Liver (tissue), 9 donors: ENCODE data around the gene PPARD. TPM values are rescaled to one million over a fixed set of nuclear protein-coding genes. Genes with fewer than 3 reads are reported as not detected.

Source experiments
- DNase-seq: peaks from one replicate; pipeline ENCODE4 v3.0.0-alpha.2; 2017; ENCODE audit warnings: low spot score
- H3K27ac ChIP-seq, 2 donors: one replicate each; pipeline ENCODE4 v1.7.0; 2013; ENCODE audit warnings: inconsistent platforms in 2 of 2, low read length in 2 of 2, control low read depth in 1 of 2, low read depth in 1 of 2, mild to moderate bottlenecking in 1 of 2
- H3K27me3 ChIP-seq, 4 donors: one replicate each; pipeline versions ENCODE4 v1.6.1 to v1.7.0; 2013; ENCODE audit warnings: low read length in 3 of 4, inconsistent platforms in 1 of 4, mild to moderate bottlenecking in 1 of 4, moderate library complexity in 1 of 4; ENCODE audit not compliant: control insufficient read depth in 4 of 4, insufficient read depth in 4 of 4
- H3K36me3 ChIP-seq, 4 donors: one replicate each; pipeline versions ENCODE4 v1.6.1 to v1.7.0; 2013; ENCODE audit warnings: low read length in 3 of 4, mild to moderate bottlenecking in 3 of 4, low read depth in 1 of 4, moderate library complexity in 1 of 4; ENCODE audit not compliant: control insufficient read depth in 4 of 4, insufficient read depth in 3 of 4
- H3K4me1 ChIP-seq, 4 donors: one replicate each; pipeline versions ENCODE4 v1.6.1 to v1.7.0; 2013; ENCODE audit warnings: low read length in 3 of 4, mild to moderate bottlenecking in 3 of 4, moderate library complexity in 1 of 4; ENCODE audit not compliant: control insufficient read depth in 4 of 4, insufficient read depth in 4 of 4
- H3K4me3 ChIP-seq, 3 donors: one replicate each; pipeline versions ENCODE4 v1.6.1 to v1.7.0; 2013; ENCODE audit warnings: low read length in 3 of 3, control low read depth in 1 of 3, low read depth in 1 of 3, mild to moderate bottlenecking in 1 of 3
- H3K9ac ChIP-seq, 2 donors: one replicate each; pipeline ENCODE4 v1.7.0; 2013; ENCODE audit warnings: low read length in 2 of 2, mild to moderate bottlenecking in 2 of 2, moderate library complexity in 2 of 2, control low read depth in 1 of 2, low read depth in 1 of 2
- H3K9me3 ChIP-seq, 4 donors: one replicate each; pipeline versions ENCODE4 v1.6.1 to v1.7.0; 2013; ENCODE audit warnings: low read length in 3 of 4; ENCODE audit not compliant: control insufficient read depth in 4 of 4
- EGR1 ChIP-seq, 2 donors: IDR thresholded peaks; 2 replicates each; pipeline ENCODE4 v1.6.1; 2016 to 2018; ENCODE audit warnings: antibody characterized with exemption in 2 of 2, low read depth in 2 of 2
- FOXA1 ChIP-seq: IDR thresholded peaks from 2 replicates; pipeline ENCODE4 v1.6.1; 2016; ENCODE audit warnings: antibody characterized with exemption
- FOXA2 ChIP-seq: IDR thresholded peaks from 2 replicates; pipeline ENCODE4 v1.6.1; 2016; ENCODE audit warnings: antibody characterized with exemption
- GABPA ChIP-seq, 2 donors: IDR thresholded peaks in 1 of 2; conservative IDR thresholded peaks in 1 of 2; 2 replicates each; pipeline ENCODE4 v1.6.1; 2016; ENCODE audit warnings: antibody characterized with exemption in 2 of 2, mild to moderate bottlenecking in 1 of 2, moderate library complexity in 1 of 2
- HNF4A ChIP-seq, 2 donors: conservative IDR thresholded peaks; 2 replicates each; pipeline ENCODE4 v1.6.1; 2016; ENCODE audit warnings: antibody characterized with exemption in 2 of 2, mild to moderate bottlenecking in 2 of 2
- HNF4G ChIP-seq: IDR thresholded peaks from 2 replicates; pipeline ENCODE4 v1.6.1; 2016; ENCODE audit warnings: antibody characterized with exemption
- JUND ChIP-seq, 2 donors: IDR thresholded peaks; 2 replicates each; pipeline ENCODE4 v1.6.1; 2016; ENCODE audit warnings: antibody characterized with exemption in 2 of 2
- NR2F2 ChIP-seq: IDR thresholded peaks from 2 replicates; pipeline ENCODE4 v1.6.1; 2016; ENCODE audit warnings: antibody characterized with exemption
- RAD21 ChIP-seq, 2 donors: IDR thresholded peaks; 2 replicates each; pipeline ENCODE4 v1.6.1; 2016; ENCODE audit warnings: antibody characterized with exemption in 2 of 2, mild to moderate bottlenecking in 2 of 2
- RXRA ChIP-seq, 2 donors: IDR thresholded peaks; 2 replicates each; pipeline ENCODE4 v1.6.1; 2017 to 2018; ENCODE audit warnings: antibody characterized with exemption in 2 of 2, mild to moderate bottlenecking in 1 of 2
- SP1 ChIP-seq: IDR thresholded peaks from 2 replicates; pipeline ENCODE4 v1.6.1; 2018; ENCODE audit warnings: antibody characterized with exemption, mild to moderate bottlenecking
- WGBS: extraction: QIAGEN DNeasy Blood & Tissue Kit; methylation state at CpG from one replicate; pipeline ENCODE4 v1.1.7; 2013; 5-methylcytosine and 5-hydroxymethylcytosine counted together
- polyA plus RNA-seq, 2 donors: library from polyadenylated mRNA; stranded (reverse) in 1 of 2; unstranded in 1 of 2; fragments of 200-250 nt in 1 of 2; fragments of >200 nt in 1 of 2; fragmentation: Nextera tagmentation in 1 of 2; extraction: Ambion mirVana in 1 of 2; gene quantifications; one replicate each; pipeline versions ENCODE4 v1.2.1 to v1.2.3, GENCODE V29; 2013 to 2015
- total RNA-seq, 2 donors: library from RNA; depleted of rRNA; stranded (reverse); fragments of >200 nt; gene quantifications; one replicate each; pipeline ENCODE4 v1.2.3, GENCODE V29; 2014
- TF ChIP-seq, protein P1 (sequence below): IDR thresholded peaks from 2 replicates; pipeline ENCODE4 v1.6.1; 2016; ENCODE audit warnings: antibody characterized with exemption
- TF ChIP-seq, protein P2 (sequence below): IDR thresholded peaks from 2 replicates; pipeline ENCODE4 v1.6.1; 2016; ENCODE audit warnings: antibody characterized with exemption, mild to moderate bottlenecking
- TF ChIP-seq, protein P3 (sequence below): IDR thresholded peaks from 2 replicates; pipeline ENCODE4 v1.6.1; 2016; ENCODE audit warnings: antibody characterized with exemption
- TF ChIP-seq, protein P4 (sequence below): IDR thresholded peaks from 2 replicates; pipeline ENCODE4 v1.6.1; 2016; ENCODE audit warnings: antibody characterized with exemption
- TF ChIP-seq, protein P5 (sequence below): fragments of 150-350 bp; IDR thresholded peaks from 2 replicates; pipeline ENCODE4 v1.5.1; 2017; ENCODE audit warnings: improper control_type of control experiment, low read depth, low read length; ENCODE audit not compliant: missing input control
- donor health status: healthy.
- donor health status: healthy.
- donor health status: healthy.
- donor health status: healthy.
- donor health status: healthy.

The PPARD gene
- total and polyA plus RNA-seq, 4 donors, result 2.1 to 7.8 (median 5.1) TPM

DNA sequence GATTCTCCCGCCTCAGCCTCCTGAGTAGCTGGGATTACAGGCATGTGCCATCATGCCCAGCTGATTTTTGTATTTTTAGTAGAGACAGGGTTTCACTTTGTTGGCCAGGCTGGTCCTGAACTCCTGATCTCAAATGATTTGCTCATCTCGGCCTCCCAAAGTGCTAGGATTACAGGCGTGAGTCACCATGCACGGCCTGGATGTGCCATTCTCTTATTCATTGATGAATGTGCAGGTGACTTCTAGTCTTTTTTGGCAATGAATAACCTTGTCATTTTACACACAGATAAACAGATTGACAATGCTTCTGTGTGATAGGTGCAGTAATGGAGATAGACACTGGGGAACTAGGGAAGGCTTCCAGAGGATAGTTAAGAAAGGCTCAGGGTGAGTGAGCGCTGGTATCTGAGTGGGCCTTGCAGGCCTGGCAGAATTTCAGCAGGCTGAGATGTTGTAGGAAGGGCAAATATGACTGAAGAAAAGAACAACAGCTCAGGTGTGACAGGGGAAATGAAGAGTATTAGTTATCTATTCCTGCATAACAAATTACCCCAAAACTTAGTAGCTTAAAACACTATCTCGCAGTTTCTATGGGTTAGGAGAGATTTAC, 23.3 kb downstream of the PPARD start:
- Histone ChIP-seq H3K9me3 (no peaks in the 10 kb centered on the region), H3K27me3 (no peaks in the 10 kb centered on the region), H3K4me3 (no peak overlapping the region), H3K27ac (no peak overlapping the region), H3K9ac (no peak overlapping the region), H3K36me3 (no peaks in the 10 kb centered on the region), H3K4me1 (peaks cover 10 to 14% (median 13%) of the 10 kb centered on the region in 4 donors)
- no peak for TF ChIP-seq SP1
- TF ChIP-seq, protein P1, sequence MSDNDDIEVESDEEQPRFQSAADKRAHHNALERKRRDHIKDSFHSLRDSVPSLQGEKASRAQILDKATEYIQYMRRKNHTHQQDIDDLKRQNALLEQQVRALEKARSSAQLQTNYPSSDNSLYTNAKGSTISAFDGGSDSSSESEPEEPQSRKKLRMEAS, result no peak
- TF ChIP-seq, protein P2, sequence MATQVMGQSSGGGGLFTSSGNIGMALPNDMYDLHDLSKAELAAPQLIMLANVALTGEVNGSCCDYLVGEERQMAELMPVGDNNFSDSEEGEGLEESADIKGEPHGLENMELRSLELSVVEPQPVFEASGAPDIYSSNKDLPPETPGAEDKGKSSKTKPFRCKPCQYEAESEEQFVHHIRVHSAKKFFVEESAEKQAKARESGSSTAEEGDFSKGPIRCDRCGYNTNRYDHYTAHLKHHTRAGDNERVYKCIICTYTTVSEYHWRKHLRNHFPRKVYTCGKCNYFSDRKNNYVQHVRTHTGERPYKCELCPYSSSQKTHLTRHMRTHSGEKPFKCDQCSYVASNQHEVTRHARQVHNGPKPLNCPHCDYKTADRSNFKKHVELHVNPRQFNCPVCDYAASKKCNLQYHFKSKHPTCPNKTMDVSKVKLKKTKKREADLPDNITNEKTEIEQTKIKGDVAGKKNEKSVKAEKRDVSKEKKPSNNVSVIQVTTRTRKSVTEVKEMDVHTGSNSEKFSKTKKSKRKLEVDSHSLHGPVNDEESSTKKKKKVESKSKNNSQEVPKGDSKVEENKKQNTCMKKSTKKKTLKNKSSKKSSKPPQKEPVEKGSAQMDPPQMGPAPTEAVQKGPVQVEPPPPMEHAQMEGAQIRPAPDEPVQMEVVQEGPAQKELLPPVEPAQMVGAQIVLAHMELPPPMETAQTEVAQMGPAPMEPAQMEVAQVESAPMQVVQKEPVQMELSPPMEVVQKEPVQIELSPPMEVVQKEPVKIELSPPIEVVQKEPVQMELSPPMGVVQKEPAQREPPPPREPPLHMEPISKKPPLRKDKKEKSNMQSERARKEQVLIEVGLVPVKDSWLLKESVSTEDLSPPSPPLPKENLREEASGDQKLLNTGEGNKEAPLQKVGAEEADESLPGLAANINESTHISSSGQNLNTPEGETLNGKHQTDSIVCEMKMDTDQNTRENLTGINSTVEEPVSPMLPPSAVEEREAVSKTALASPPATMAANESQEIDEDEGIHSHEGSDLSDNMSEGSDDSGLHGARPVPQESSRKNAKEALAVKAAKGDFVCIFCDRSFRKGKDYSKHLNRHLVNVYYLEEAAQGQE, result no peak
- WGBS, result 96% methylated on average over 6 of the region's 6 CpGs
- no peak for DNase-seq

DNA sequence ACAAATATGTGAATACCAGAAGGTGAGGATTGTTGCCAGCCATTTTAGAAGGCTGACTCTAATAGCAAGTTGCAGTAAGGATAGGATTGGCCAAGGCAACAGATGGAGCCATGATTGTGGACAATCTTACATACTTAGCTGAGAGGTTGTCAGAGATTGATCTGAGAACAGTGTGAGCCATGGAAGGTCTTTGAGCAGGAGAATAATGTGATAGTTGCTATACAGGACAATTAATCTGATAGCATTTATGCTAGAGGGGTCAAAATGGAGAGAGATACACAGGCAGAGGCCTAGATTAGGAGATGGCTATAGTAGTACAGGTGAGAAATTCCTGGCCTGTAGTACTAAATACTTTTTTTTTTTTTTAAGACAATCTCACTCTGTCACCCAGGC, 23.8 kb downstream of the PPARD start:
- no peak overlapping the region for H3K4me3 ChIP-seq
- no peak overlapping the region for H3K27ac ChIP-seq
- H3K4me1 ChIP-seq, result peaks cover 13 to 14% (median 14%) of the 10 kb centered on the region in 4 donors
- no peaks in the 10 kb centered on the region for H3K27me3 ChIP-seq
- no peak for DNase-seq
- no peak overlapping the region for H3K9ac ChIP-seq
- no peaks in the 10 kb centered on the region for H3K9me3 ChIP-seq
- TF ChIP-seq FOXA2 (no peak), JUND (IDR thresholded peaks at IDR 0.05) (no peak), NR2F2 (no peak), SP1 (no peak), FOXA1 (no peak), HNF4A (conservative IDR thresholded peaks at IDR 0.05) (no peak), EGR1 (IDR thresholded peaks at IDR 0.05; ENCODE audit: low read depth in 2 of 2) (no peak), GABPA (IDR thresholded peaks at IDR 0.05 in 1 of 2, conservative IDR thresholded peaks at IDR 0.05 in 1 of 2) (no peak), RXRA (IDR thresholded peaks at IDR 0.05) (no peak), HNF4G (no peak), RAD21 (IDR thresholded peaks at IDR 0.05) (no peak)
- TF ChIP-seq, protein P2, result no peak
- TF ChIP-seq, protein P1, result no peak
- TF ChIP-seq, protein P3, sequence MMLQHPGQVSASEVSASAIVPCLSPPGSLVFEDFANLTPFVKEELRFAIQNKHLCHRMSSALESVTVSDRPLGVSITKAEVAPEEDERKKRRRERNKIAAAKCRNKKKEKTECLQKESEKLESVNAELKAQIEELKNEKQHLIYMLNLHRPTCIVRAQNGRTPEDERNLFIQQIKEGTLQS, result no peak
- TF ChIP-seq, protein P4, sequence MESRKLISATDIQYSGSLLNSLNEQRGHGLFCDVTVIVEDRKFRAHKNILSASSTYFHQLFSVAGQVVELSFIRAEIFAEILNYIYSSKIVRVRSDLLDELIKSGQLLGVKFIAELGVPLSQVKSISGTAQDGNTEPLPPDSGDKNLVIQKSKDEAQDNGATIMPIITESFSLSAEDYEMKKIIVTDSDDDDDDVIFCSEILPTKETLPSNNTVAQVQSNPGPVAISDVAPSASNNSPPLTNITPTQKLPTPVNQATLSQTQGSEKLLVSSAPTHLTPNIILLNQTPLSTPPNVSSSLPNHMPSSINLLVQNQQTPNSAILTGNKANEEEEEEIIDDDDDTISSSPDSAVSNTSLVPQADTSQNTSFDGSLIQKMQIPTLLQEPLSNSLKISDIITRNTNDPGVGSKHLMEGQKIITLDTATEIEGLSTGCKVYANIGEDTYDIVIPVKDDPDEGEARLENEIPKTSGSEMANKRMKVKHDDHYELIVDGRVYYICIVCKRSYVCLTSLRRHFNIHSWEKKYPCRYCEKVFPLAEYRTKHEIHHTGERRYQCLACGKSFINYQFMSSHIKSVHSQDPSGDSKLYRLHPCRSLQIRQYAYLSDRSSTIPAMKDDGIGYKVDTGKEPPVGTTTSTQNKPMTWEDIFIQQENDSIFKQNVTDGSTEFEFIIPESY, result no peak
- TF ChIP-seq, protein P5, sequence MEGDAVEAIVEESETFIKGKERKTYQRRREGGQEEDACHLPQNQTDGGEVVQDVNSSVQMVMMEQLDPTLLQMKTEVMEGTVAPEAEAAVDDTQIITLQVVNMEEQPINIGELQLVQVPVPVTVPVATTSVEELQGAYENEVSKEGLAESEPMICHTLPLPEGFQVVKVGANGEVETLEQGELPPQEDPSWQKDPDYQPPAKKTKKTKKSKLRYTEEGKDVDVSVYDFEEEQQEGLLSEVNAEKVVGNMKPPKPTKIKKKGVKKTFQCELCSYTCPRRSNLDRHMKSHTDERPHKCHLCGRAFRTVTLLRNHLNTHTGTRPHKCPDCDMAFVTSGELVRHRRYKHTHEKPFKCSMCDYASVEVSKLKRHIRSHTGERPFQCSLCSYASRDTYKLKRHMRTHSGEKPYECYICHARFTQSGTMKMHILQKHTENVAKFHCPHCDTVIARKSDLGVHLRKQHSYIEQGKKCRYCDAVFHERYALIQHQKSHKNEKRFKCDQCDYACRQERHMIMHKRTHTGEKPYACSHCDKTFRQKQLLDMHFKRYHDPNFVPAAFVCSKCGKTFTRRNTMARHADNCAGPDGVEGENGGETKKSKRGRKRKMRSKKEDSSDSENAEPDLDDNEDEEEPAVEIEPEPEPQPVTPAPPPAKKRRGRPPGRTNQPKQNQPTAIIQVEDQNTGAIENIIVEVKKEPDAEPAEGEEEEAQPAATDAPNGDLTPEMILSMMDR, result no peak
- no peaks in the 10 kb centered on the region for H3K36me3 ChIP-seq
